HG03175 (cell line): Measurements from ENCODE around the gene ZCWPW1.

Experiments
- ATAC-seq: cut with Tn5 transposase; IDR thresholded peaks from one replicate; pipeline ENCODE4 v1.9.1; 2021; ENCODE audit warnings: mild to moderate bottlenecking, moderate library complexity; ENCODE audit not compliant: unreplicated experiment

ZCWPW1 gene

DNA sequence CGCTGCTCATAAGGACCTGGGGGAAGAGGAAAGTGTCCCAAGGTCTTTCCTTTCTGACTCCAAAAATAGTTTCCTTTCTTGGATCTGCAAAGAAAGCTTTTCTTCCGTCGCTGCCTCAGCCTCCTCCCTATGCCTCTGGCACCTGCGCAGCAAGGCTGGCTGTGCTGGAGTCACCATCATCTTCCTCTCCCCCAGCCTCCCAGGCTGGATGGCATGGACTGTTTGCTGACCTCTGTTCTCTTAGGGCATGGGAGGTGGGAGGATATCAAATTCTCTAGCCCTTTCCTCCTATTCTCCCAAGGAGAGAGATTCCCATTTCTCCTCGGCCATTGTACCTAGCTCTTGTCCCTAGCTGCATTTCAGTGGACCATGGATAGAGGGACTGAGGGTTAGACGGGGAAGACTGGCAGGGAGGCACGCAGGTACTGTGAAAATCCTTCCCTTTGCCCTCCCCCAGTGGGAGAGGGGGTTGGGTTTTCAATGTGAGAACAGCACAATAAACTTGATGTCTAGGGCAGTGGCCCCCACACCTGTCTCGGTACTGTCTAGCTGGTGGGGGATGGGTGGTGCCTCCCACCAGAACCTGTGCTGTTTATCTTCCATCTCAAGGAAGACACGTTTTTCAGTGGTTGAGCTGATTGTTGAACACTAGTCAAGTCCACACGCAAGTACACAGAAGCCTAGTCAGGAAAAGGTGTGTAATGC, 5.2 kb upstream of the ZCWPW1 start:
- ATAC-seq, result no peak

DNA sequence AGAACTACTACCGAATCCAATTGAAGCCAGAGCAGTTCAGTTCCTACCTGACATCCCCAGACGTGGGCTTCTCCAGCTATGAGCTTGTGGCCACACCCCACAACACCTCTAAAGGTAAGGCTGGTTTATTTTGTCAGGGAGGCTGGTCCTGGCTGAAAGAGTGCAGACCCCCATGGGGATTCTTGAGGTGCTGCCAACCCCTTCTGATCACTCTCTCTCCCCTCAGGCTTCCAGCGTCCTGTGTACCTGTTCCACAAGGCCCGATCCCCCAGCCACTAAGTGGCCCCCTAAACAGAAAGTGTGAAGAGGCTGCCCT, 4.7 kb upstream of the ZCWPW1 start:
- ATAC-seq, result no peak

DNA sequence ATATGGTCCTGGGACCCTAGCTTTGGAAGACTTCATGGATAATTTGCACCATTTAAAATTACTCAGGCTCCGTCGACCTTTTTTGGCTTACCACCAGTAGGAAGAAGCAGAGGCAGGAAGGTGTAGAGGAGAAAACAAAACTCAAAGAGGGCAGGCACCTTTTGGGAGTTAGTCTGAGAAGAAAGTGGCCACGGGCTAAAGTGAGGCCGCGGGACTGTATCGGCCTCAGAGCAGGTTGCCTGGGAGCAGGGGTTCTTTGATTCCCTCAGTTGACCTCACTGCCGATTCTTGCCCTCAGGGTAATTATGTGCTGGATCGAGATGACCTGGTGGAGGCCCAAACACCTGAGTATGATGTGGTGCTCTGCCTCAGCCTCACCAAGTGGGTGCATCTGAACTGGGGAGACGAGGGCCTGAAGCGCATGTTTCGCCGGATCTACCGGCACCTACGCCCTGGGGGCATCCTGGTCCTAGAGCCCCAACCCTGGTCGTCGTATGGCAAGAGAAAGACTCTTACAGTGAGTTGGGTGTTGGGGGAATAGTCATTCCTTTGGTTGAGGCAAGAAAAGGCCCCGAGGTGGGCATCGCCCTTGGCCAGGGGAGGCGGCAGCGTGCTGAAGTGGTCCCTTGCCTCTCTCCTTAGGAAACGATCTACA, 4.2 kb upstream of the ZCWPW1 start:
- no peak for ATAC-seq

DNA sequence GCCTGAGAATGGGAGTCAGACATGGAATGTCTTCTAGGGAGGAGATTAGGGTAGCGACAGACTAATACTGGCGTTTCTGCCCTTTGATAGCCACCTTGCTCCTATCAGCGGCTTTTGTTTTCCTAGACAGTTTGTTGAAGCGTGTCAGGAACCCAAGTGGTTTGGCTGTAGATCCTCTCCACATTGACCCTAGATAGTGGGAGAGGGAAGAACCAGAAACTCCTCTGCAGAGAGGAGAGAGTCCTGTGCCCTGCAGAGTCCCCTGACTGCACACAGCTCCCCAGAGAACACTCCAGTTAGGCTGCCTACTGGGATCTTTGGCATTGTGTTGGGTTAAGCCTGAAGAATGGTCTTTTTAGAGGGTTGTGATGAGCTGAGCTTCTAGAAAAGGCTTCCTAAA, 3.5 kb upstream of the ZCWPW1 start:
- ATAC-seq, result no peak

DNA sequence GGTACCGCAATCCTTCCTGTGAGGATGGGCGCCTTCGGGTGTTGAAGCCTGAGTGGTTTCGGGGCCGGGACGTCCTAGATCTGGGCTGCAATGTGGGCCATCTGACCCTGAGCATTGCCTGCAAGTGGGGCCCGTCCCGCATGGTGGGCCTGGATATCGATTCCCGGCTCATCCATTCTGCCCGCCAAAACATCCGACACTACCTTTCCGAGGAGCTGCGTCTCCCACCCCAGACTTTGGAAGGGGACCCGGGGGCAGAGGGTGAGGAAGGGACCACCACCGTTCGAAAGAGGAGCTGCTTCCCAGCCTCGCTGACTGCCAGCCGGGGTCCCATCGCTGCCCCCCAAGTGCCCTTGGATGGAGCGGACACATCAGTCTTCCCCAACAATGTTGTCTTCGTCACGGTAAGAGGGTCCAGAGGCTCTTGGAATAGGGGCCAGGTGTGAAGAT, 2.8 kb upstream of the ZCWPW1 start:
- no peak for ATAC-seq

DNA sequence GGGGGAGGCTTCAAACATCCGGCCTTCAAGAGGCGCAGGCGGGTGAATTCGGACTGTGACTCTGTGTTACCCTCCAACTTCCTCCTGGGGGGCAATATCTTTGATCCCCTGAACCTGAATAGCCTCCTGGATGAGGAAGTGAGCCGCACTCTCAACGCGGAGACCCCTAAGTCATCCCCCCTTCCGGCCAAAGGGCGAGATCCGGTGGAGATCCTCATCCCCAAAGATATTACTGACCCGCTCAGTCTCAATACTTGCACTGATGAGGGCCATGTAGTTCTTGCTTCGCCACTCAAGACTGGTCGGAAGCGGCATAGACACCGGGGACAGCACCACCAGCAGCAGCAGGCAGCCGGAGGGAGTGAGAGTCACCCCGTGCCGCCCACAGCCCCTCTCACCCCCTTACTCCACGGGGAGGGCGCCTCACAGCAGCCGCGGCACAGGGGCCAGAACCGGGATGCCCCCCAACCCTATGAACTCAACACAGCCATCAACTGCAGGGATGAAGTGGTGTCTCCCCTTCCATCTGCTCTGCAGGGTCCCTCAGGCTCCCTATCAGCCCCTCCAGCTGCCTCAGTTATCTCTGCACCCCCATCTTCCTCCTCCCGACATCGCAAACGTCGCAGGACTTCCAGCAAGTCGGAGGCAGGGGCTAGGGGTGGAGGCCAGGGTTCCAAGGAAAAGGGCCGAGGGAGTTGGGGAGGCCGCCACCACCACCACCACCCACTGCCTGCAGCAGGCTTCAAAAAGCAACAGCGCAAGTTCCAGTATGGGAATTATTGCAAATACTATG, 2.2 kb upstream of the ZCWPW1 start:
- no peak for ATAC-seq

DNA sequence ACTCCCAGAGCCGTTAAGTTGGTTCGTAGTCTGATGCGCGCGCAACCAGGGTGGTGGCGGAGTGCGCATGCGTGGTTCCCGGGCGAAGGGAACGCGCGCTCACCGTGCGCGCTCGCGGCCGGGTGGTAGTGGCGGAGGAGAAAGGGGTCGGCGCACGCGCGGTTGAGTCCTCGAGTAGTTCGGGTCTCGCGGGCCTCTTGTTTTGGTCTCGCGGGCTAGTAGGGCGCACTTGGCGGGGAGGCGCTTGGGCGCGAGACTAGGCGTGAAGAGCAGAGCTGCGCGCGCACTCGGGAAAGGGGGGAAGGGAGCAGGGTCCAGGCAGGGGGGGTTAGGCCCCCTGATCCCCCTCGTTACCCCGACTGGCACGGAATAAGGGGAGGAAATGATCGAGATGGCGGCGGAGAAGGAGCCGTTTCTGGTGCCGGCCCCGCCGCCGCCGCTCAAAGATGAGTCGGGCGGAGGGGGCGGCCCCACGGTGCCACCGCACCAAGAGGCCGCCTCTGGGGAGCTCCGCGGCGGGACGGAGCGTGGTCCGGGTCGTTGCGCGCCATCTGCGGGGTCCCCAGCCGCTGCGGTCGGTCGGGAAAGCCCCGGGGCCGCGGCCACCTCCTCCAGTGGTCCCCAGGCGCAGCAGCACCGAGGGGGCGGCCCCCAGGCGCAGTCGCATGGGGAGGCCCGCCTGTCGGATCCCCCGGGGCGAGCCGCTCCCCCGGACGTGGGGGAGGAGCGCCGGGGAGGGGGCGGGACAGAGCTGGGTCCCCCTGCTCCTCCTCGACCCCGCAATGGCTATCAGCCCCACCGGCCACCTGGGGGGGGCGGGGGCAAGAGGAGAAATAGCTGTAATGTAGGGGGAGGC, 1.4 kb upstream of the ZCWPW1 start, which contains the start of gene MEPCE:
Gene MEPCE (plus strand): TSS at position 195 of the 856 bp plus-strand sequence. CDS start 188 bp downstream, at position 383.
- ATAC-seq, result peak; percentile 44

DNA sequence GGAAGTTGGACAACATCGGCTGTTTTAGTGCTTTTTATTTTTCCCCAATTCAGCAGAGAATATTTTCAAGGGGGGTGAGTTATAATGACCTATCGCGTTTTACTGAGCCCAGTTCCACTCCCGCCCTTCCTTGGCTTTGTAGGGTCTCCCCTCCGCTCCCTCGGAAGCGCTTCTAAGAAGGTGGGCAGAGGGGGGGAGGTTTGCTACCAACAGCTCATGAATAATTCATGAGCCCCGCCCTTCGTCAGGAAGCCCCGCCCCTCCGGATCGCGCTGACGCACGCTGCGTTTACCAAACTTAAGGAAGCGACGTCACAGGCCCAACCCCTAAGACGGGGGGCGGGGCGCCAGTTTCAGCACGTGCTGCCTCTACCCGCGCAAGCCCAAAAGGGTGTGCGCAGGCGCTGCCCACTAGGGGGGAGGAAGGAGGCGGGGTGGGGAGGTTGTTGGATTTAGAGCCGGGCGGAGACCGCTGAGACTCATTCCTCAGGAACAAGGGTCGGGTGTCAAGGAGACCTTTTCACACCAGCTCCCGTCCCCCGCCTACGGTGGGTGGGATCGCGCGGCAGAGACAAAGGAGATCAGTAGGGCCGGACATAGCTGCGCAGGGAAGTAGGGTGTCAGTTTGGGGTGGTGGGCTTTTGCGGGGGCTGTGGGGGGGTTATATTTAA, 599 bp upstream of the ZCWPW1 start:
- peak; percentile 57 for ATAC-seq

DNA sequence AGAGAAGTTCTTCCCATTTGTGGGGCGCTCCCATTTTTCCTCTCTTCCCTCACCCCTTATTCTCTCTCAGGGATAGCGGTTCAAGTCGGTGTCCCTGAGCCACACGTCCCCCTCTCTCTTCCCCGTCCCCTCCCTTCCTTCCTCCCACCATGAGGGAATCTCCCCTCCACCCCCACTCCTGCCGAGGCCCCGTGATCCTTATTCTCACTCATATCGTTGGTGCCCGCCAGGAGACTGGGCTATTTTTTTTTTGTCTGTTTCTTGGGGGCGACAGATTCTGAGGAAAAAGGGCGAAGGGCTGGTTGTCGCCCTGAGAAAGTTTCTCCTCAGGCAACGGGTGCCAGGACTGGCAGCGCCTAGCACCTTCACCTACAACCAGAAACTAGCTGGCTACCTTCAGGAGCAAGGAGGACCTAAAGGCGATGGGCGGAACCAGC, 723 bp downstream of the ZCWPW1 start:
- ATAC-seq, result no peak

DNA sequence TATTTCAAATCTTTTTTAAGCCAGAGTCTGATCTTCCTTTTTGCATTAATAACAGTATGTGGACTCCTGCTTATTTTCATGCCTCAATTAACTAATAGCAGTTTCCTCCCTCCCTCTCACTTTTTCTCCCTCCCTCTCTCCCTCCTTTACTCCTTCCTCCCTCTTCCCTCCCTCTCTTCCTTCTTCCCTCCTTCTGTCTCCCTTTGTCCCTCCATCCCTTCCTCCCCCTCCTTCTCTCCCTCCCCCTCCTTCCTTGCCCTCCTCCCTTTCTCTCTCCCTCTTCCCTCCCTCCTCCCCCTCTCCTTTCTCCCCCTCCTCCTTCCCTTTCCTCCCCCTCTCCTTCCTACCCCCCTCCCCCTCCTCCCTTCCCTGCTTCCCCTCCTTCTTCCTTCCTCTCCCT, 2.0 kb downstream of the ZCWPW1 start:
- no peak for ATAC-seq

DNA sequence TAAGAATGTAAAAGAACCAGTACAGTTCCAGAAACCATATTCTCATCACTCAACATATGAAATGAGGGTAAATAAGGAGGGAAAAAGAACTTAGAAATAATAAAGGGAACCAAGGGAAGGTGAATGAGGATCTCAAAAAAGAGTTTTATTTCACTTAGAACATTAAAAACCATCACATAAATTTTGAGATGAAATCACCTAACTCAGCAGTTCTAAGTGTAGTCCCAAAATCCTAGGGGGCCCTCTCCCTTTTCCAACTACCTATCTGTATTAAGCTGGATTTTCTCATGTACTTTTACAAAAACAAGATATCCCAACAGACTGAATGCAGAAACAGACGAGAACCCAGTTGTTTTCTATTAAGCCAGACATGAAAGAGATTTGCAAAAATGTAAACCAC, 3.2 kb downstream of the ZCWPW1 start:
- no peak for ATAC-seq

DNA sequence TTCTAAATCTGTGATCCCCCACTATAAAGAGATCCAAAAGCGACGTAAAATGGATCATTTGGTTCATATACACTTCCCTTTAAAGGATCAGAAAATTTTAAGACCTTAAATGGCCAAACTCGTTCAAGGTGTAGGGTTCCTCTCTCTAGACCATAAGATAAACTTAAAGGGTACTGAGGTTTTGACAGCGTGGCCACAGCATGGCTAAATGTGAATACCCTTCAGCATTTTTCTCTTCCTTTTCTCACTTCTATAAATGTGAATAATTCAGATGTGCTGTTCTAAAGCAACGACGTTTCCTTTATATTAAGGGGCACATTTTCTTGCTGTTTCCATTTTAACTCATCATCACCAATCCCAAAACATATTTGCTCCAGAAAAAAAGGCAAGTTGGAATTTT, 5.2 kb downstream of the ZCWPW1 start:
- ATAC-seq, result no peak

DNA sequence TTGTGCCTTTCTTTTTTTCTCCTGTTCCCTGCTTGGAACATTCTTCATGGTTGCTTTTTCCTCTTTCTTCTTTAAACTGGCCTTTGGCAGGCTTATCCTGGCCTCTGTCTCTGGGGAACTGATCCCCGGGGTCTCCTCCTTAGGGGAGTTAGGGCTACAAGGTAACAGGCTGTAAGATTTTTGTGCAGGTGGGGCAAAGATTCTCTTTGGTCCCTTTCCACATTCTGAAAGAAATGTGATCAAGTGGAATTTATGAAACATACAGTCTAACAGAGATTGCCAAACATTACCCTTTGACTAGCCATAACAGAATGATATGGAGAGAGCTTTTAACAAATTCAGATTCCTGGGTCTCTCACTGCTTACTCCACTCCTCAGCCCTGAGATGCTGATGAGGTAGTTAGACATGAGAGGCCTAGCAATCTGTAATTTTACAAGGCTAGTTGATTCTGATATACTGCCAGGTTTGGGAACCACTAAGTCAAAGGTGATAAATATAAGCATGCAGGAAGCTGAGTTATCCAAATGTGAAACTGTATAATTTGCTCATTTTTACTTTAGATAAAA, 8.8 kb downstream of the ZCWPW1 start:
- ATAC-seq, result no peak

DNA sequence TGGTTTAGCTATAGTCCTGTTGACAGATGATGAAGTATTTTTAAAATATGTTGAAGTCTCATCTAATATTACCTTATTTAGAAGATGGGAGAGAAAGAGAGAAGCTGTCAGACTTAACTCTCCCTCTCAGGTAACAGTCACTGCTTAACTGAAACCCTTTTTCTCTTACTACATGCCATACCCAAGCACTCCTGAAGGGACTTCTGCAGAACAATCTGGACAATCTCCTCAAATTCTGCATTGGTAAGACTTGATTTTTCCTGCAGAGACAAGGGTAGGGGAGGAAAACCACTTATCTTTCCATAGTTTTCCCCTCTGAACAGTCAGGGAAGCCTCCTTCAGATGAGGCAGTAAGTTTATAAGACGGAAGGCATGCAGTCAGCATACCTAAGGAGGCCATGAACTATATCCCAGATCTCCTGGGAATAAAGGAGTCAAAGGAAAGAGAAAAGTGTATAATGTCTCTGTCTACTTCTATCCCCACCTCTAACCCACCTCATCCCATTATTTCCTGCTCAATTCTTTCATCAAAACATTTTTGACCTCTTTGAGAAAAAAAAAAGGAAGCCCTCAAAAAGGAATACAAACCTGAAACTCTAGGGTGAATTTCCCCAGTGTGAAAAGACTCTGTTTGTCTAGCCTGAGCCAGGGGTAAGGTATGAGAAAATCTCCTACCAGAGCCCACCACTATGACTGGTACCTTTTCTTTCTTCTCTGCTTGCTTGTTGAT, 9.4 kb downstream of the ZCWPW1 start:
- ATAC-seq, result no peak

DNA sequence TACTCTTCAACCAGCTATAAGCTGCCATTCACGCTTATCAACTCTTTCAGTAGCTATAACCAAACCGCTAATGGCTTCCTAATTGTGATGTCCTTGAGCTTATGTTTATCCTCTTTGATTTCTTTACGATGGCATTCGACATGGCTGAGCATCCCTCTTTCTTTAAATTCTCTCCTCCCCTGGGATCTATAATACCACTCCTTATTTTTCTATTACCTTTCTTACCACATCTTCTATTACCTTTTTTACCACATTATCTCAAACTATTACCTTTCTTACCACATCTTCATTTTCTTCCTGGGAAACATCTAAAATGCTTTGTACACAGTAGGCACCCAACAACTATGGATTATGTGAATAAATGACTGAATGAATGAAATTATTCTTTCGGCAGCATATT, 13.1 kb downstream of the ZCWPW1 start:
- no peak for ATAC-seq

DNA sequence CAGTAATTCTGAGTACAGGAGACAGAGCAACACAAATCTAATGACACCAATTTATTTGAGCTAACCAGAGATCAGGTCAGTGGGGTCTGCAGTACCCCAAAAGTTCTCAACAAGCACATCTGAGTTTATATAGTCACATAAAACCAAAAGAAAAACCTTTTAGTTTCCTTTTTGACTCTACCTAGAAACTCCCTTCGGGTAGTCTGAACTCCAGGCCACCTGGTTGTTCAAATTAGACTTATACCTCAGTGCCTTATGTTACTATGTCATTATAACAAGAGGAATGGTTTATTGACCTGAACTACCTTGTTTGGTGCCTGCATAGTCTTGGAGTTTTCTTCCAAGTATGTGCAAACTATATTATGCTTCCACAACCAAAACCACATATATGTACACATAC, 14.6 kb downstream of the ZCWPW1 start:
- no peak for ATAC-seq

DNA sequence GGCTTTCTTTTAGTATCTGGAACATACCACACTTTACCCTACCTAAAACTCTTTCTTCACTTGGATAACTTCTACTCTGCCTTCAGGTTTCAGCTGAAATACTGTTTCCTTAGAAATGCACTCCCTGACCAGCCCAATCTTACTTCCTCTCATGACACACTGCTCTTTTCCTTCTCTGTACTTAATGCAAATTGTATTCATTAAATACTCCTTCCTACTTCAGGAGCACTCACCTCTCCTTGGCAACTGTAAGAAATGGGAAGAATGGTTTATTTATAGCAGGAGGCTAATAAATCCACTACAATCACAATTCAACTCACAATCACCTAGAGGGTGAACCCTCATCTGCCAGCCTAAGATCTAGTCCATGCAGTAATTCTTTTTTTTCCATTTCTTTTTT, 15.2 kb downstream of the ZCWPW1 start:
- no peak for ATAC-seq

DNA sequence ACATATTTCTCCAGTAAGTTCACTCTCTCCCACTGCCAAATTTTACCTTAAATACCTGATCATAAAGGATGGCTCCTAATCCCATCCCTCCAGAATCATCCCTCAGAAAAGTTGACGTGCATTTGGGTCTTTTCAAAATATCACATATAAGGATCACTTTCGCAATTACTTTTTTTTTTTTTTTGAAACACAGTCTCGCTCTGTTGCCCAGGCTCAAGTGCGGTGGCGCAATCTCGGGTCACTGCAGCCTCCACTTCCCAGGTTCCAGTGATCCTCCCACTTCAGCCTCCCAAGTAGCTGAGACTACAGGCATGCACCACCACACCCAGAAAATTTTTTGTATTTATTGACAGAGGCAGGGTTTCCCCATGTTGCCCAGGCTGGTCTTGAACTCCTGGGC, 17.4 kb downstream of the ZCWPW1 start:
- ATAC-seq, result no peak
